Measurements from ENCODE around the gene GALNT15.

GRCh38 chr3:16188071-16188470 is 13.6 kb downstream of the GALNT15 start:
- TF ChIP-seq CTCF (IDR thresholded peaks at IDR 0.05; ENCODE audit: borderline replicate concordance, extremely low read depth, low read length, poor library complexity, severe bottlenecking) = no peak
- no peak for TF ChIP-seq EZH2 (IDR thresholded peaks at IDR 0.05; ENCODE audit: borderline replicate concordance, low read depth, low read length, severe bottlenecking)
